HG03280 (cell line): ENCODE results near the gene E2F2.

Source experiments
- ATAC-seq: cut with Tn5 transposase; IDR thresholded peaks from one replicate; pipeline ENCODE4 v1.9.1; 2021; ENCODE audit warnings: mild to moderate bottlenecking, moderate library complexity; ENCODE audit not compliant: unreplicated experiment

The E2F2 gene

DNA sequence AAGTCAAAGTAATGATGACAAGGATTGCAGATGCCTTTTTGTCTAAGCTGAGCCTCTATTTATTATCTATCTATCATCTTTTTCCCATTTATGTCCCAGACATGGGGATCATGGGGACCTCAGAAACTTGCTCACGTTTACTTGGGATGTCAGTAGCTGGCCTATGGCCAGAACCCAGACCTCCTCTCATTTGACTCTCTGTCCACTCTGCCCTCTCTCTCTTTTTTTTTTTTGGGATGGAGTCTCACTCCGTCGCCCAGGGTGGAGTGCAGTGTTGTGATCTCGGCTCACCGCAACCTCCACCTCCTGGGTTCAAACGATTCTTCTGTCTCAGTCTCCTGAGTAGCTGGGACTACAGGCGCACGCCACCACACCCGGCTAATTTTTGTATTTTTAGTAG is 32.0 kb upstream of the E2F2 start:
- no peak for ATAC-seq

DNA sequence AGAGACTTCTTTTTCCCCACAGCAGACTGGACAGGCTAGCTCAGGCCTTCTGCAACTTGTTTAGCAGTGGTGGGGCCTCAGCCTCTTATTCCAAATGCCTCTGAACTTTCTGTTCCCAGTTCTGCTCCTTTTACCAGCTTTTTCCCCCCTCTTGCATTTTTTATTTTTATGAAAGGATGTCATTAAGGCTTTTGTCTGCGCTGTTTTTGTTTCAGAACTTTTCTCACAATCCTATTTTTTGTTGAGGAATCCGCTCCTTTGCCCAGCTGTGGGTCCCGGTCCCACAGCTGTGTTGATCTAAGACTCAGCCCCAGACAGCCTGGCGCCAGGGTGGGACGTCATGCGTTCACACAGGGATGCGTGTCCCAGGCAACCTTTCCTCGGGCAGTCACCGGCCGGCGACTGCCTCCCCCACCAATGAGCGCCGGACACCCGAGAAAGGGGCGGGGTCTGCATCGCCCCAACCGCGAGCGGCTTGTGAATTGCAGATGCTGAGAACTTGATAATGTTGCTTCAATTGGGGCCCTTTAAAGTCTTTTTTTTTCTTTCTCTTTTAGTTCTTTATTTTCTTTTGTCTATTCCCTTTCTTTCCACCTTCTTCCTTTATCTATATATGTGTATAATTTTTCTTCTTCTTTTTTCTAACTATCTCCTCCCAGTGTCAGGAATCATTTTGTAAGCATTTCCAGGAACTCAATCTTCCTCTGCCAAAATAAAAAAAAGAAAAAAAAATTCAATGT is 31.3 kb upstream of the E2F2 start:
- no peak for ATAC-seq

GRCh38 chr1:23561813-23562100 is 30.7 kb upstream of the E2F2 start:
- no peak for ATAC-seq

DNA sequence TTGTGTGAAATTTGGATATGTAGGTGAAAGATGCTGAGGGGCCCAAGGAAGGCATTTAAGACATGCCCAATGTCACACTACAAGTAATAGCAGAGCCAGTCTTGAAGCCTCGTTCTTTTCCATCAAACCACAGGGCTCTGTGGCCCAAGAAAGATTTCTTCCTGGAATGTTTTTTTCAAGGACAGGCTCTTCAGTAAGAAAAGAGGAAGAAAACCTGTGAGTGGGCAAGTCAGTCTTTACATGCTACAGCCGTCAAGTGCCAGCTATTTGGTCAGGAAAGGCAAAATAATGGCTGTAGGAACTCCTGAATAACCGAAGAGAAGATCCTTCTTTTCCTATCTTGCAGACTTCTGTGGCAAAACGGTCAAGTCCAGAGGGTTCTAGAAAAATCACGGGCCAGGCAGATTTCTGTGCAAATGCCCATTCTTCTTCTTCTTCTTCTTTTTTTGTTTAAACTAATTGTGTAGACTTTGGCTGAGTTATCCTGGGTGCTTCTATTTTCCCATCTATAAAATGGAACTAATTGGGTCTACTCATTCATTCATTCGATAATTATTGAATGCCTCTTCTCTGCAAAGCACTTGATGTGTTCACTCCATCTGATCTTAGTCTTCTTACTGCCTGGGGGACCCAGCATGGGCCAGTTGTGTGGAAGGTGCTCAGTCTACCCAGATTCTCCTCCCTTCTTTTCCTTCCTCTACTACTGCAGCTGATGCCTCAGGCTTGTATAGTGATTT is 30.2 kb upstream of the E2F2 start:
- no peak for ATAC-seq

DNA sequence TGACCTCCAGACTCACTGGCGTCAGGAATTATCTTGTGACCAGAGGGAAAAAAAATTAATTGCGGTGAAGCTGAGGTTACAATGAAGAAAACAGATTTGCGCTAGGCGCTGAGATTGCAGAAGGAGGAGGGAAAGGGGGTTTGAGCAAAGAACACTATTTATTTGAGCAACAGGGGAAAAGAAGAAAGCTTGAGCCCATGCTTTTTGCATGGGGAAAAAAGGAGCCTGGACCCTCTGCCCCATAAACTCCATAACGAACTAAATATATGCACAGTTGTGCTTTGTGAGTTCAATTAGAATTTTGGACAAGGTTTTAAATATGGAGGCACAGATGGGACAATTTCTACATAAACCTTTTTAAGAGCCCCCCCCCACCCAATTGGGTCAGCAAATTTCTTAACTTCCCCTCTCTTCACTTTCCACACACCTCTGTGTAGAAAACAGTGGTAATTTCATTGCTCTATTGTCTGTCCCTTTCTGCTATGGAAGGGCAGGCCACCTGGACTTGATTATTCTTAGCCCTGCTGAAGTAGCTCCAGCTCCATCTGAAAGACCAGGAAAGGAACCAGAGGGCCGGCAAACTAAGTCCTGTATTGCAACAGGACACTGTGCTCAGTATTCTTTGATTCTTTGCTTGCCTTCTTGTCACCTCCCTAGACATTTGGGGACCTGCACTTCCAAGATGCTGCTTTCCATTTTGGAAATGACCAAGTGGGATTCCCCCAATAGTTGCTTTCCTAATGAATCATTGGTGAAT is 29.1 kb upstream of the E2F2 start:
- ATAC-seq = no peak

DNA sequence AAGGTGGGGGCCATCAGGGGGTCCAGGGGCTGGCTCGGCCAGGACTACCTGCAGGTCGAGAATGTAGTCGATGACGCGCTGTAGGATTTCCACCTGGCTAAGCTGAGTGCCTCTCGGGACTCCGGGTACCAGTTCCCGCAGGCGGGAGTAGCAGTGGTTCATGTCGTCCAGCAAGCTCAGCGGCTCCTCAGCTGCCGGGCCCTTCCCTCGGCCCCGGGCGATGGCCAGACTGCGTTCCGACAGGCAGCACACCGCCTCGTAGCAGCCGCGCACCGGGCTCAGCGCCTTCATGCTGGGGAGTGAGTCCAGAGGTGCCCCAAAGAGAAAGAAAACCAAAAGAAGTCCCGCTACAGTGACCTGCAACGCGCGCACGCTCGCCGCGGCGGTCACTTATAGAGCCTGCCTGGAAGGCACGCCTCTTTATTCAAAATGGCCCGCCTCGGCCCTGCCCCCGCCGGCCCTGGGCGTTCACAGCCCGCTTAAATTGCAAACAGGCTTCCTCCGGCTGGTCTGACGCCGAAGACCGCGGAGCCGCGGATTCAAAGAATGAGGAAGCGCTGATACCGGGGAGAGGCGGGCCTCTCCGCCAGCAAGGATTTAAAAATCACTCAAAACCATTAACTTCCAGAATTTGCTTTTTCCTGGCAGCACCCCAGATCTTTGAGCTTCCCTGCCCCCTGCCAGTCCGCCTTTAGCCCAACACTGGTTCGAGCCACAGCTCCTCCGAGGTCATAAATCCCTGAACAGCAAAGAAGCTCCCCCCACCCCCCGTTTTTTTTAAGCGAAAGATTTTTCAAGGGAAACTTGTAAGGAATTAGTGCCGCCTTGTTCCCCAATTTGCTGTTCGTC is 28.3 kb upstream of the E2F2 start, which contains the start of gene ID3:
Gene ID3 (minus strand): TSS at position 366 of the 849 bp plus-strand sequence. CDS start 75 bp downstream, at position 291.
- peak; percentile 65 for ATAC-seq

DNA sequence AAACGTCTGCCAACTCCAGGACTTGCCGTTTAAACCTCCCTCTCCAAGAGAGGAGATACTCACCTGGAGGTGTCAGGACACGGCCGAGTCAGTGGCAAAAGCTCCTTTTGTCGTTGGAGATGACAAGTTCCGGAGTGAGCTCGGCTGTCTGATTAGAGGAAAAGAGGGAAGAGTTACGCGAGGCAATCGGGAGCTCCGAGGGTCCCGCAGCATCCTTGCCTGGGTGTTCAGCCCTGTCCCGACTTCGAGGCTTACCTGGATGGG is 27.8 kb upstream of the E2F2 start:
- ATAC-seq = no peak

- no peak for ATAC-seq
These were observed 27.3 kb upstream of the E2F2 start for GRCh38 chr1:23558140-23558871.

- ATAC-seq = no peak
These were observed 26.6 kb upstream of the E2F2 start for GRCh38 chr1:23557471-23558124.

DNA sequence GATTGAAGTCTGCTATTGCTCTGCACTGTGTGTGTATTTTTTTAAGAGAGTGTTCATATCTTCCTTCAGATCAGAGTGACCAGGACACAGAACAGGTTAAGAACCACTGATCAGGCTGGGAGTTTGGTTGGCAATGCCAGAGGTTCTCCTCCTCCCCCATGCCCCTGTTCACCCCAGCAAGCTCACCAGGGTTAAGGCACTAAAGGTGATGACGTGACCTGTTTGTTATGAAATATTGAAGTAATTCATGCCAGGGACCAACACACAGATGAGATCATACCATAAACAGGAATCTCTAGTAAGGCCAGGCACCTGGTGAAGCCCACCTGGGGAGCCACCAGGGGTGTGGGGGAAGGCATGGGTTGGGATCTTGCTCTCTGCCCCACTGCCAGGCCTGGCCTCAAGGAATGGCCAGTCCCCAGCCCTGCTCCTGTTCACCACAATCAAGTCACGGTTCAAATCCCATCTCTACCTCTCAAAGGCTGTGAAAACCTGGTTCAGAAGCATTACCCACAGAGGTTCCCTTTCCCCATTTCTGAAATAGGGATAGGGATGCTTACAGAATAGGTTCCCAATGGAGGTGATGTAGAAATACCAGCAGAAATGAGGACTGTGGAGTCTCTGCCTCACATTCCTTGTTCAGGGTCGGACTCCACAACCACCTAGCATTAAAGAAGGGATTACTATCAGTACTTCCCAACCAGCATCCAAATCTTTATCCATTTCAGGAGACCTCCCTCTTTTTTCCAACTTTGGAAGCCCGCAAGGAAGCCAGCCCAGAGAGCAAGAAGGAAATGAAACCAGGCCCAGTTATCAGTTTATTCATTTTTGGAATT is 25.8 kb upstream of the E2F2 start:
- no peak for ATAC-seq

GRCh38 chr1:23555986-23556634 is 25.1 kb upstream of the E2F2 start:
- ATAC-seq = no peak

GRCh38 chr1:23555270-23555985 is 24.4 kb upstream of the E2F2 start:
- no peak for ATAC-seq

- peak; percentile 52 for ATAC-seq
These were observed 23.6 kb upstream of the E2F2 start for GRCh38 chr1:23554481-23555269.

DNA sequence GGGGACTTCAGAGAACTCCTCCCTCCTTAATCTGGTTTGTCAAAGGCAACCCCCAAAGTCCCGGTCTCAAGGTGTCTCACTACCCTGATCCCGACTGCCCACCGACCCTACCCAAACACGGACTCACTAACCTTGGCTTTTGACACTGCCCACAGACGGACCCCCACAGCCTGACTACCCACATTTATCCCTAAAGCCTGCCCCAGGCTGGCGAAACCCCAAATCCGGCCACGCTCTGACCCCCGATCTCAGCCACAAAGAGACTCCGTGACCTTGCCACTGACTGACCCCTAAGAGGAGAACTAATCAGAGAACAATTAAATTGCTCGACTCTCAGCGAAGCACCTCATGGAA is 23.1 kb upstream of the E2F2 start:
- no peak for ATAC-seq

GRCh38 chr1:23553231-23554126 is 22.4 kb upstream of the E2F2 start:
- ATAC-seq = no peak

DNA sequence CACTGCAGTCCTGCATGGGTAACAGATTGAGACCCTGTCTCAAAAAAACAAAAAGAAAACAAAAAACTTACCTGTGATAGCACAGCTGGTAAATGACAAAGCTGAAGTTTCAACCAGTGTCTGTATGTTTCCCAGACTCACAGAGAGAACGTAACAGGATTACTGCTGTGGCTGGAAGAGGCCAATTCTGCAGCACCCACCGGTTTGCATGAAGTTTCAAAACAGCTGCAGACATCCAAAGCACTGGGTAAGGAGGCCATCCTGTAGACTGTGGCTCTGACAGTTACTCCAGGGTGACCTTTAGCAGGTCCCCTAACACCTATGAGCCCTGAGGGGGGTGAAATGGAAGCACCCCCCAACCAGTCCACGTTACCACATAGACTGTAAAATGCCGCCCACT is 20.8 kb upstream of the E2F2 start:
- ATAC-seq = no peak
